Measurements from ENCODE around the gene TCF7L2. TPM values are rescaled to one million over a fixed set of nuclear protein-coding genes. Genes with fewer than 3 reads are reported as not detected.

TCF7L2 gene
- polyA plus RNA-seq, 1 donor from 2014 or later, result 1.7 TPM

DNA sequence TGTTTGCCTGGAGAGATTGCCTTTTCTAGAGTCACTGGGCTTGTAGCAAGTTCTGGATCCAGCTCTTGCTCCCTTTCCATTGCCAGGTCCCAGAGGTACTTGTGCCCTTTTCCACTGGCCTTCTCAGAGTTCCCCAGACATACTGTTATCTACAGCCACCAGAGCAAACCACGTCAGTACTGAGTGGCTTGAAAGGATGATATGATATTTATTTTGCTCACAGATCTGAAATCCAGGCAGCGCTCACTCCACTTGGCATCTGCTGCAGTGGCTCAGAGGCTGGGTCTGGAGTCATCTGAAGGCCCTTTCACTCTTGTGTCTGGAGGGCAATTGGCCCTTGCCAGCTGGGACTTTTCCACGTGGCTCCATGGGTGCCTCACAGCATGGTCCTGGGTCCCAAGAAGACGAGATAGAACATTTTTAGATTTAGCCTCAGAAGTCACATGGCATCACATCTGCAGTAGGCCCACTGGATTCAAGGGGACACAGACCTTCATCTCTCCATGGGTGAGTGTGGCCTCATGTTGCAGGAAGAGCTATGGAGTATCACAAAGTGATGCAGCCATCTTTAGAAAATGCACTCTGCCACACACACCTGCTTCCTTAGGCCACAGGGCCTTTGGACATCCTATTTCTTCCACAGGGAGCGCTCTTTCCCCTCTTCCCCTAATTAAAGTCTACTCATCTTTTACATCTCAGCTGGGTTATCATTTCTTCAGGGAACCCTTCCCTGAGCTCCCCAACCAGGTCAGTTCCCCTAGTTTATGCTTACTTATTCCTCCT, 22.9 kb upstream of the TCF7L2 start:
- H3F3A ChIP-seq (ENCODE audit: insufficient read depth, low read length, poor library complexity, severe bottlenecking), result no peaks in the 10 kb centered on the region
- H3K4me2 ChIP-seq (ENCODE audit: low read length), result no peak overlapping the region
- TF ChIP-seq SMC3 (conservative IDR thresholded peaks at IDR 0.05; ENCODE audit: poor library complexity) (no peak), RAD21 (conservative IDR thresholded peaks at IDR 0.05) (no peak), EP300 (conservative IDR thresholded peaks at IDR 0.05; ENCODE audit: poor library complexity, severe bottlenecking) (no peak)

DNA sequence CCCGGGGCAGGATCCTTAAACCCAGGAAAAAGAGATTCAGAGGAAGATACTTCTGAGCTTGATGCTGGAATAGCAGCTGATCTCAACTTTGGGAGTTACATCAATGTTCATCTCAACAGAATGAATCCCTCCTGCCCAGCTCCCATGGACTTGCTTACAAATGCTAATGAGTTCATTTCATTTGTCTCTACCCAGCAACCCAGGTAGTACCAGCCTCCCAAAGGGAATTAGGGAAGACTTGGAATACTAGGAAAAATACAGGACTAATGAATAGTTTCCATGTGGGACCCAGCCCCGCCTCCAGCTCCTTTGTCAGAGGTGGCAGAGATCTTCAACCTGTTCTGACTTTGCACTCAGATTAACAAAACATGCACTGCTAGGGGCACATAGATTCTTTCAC, 22.1 kb upstream of the TCF7L2 start:
- Histone ChIP-seq H3F3A (ENCODE audit: insufficient read depth, low read length, poor library complexity, severe bottlenecking) (no peaks in the 10 kb centered on the region), H3K4me3 (ENCODE audit: low read length) (no peak overlapping the region), H2AFZ (ENCODE audit: low read depth, low read length) (no peak overlapping the region)

More for the DNA sequence above, 22.9 kb upstream of the TCF7L2 start:
- Histone ChIP-seq H4K20me1 (ENCODE audit: insufficient read depth) (no peaks in the 10 kb centered on the region), H3K9ac (ENCODE audit: low read length) (no peak overlapping the region), H3K36me3 (ENCODE audit: insufficient read depth, low read length) (no peaks in the 10 kb centered on the region), H3K27ac (ENCODE audit: low read length) (no peak overlapping the region), H3K9me2 (ENCODE audit: insufficient read depth, low read length) (no peaks in the 10 kb centered on the region), H3K27me3 (ENCODE audit: insufficient read depth, low read depth, low read length) (no peaks in the 10 kb centered on the region), H3K4me3 (ENCODE audit: low read length) (no peak overlapping the region), H2AFZ (ENCODE audit: low read depth, low read length) (no peak overlapping the region), H3K79me2 (replicated peaks; ENCODE audit: insufficient read depth, low read length) (no peaks in the 10 kb centered on the region), H3K9me3 (ENCODE audit: low read length) (no peaks in the 10 kb centered on the region)

More for the DNA sequence above, 22.1 kb upstream of the TCF7L2 start:
- H3K79me2 ChIP-seq (replicated peaks; ENCODE audit: insufficient read depth, low read length), result no peaks in the 10 kb centered on the region
- H3K9me2 ChIP-seq (ENCODE audit: insufficient read depth, low read length), result no peaks in the 10 kb centered on the region
- H3K4me2 ChIP-seq (ENCODE audit: low read length), result no peak overlapping the region
- no peaks in the 10 kb centered on the region for H3K27me3 ChIP-seq (ENCODE audit: insufficient read depth, low read depth, low read length)
- no peak overlapping the region for H3K27ac ChIP-seq (ENCODE audit: low read length)
- H4K20me1 ChIP-seq (ENCODE audit: insufficient read depth), result no peaks in the 10 kb centered on the region
- H3K9me3 ChIP-seq (ENCODE audit: low read length), result no peaks in the 10 kb centered on the region
- no peak overlapping the region for H3K9ac ChIP-seq (ENCODE audit: low read length)
- TF ChIP-seq TAF1 (IDR thresholded peaks at IDR 0.05; ENCODE audit: low read depth) (no peak), MXI1 (conservative IDR thresholded peaks at IDR 0.05; ENCODE audit: poor library complexity, severe bottlenecking) (no peak), POLR2AphosphoS5 (IDR thresholded peaks at IDR 0.05) (no peak), RAD21 (conservative IDR thresholded peaks at IDR 0.05) (no peak), EZH2 (IDR thresholded peaks at IDR 0.05; ENCODE audit: borderline replicate concordance, insufficient read depth, low read length, poor library complexity, severe bottlenecking) (no peak), SMC3 (conservative IDR thresholded peaks at IDR 0.05; ENCODE audit: poor library complexity) (no peak), EP300 (conservative IDR thresholded peaks at IDR 0.05; ENCODE audit: poor library complexity, severe bottlenecking) (no peak)
- TF ChIP-seq, protein P1, sequence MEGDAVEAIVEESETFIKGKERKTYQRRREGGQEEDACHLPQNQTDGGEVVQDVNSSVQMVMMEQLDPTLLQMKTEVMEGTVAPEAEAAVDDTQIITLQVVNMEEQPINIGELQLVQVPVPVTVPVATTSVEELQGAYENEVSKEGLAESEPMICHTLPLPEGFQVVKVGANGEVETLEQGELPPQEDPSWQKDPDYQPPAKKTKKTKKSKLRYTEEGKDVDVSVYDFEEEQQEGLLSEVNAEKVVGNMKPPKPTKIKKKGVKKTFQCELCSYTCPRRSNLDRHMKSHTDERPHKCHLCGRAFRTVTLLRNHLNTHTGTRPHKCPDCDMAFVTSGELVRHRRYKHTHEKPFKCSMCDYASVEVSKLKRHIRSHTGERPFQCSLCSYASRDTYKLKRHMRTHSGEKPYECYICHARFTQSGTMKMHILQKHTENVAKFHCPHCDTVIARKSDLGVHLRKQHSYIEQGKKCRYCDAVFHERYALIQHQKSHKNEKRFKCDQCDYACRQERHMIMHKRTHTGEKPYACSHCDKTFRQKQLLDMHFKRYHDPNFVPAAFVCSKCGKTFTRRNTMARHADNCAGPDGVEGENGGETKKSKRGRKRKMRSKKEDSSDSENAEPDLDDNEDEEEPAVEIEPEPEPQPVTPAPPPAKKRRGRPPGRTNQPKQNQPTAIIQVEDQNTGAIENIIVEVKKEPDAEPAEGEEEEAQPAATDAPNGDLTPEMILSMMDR (IDR thresholded peaks at IDR 0.05; ENCODE audit: poor library complexity, severe bottlenecking), result no peak
- TF ChIP-seq, protein P2, sequence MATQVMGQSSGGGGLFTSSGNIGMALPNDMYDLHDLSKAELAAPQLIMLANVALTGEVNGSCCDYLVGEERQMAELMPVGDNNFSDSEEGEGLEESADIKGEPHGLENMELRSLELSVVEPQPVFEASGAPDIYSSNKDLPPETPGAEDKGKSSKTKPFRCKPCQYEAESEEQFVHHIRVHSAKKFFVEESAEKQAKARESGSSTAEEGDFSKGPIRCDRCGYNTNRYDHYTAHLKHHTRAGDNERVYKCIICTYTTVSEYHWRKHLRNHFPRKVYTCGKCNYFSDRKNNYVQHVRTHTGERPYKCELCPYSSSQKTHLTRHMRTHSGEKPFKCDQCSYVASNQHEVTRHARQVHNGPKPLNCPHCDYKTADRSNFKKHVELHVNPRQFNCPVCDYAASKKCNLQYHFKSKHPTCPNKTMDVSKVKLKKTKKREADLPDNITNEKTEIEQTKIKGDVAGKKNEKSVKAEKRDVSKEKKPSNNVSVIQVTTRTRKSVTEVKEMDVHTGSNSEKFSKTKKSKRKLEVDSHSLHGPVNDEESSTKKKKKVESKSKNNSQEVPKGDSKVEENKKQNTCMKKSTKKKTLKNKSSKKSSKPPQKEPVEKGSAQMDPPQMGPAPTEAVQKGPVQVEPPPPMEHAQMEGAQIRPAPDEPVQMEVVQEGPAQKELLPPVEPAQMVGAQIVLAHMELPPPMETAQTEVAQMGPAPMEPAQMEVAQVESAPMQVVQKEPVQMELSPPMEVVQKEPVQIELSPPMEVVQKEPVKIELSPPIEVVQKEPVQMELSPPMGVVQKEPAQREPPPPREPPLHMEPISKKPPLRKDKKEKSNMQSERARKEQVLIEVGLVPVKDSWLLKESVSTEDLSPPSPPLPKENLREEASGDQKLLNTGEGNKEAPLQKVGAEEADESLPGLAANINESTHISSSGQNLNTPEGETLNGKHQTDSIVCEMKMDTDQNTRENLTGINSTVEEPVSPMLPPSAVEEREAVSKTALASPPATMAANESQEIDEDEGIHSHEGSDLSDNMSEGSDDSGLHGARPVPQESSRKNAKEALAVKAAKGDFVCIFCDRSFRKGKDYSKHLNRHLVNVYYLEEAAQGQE (IDR thresholded peaks at IDR 0.05; ENCODE audit: borderline replicate concordance), result no peak
- H3K36me3 ChIP-seq (ENCODE audit: insufficient read depth, low read length), result no peaks in the 10 kb centered on the region
